K562 (cell line): ENCODE data around the gene GMPR. TPM values are rescaled to one million over a fixed set of nuclear protein-coding genes. Genes with fewer than 3 reads are reported as not detected.

Experiments
- CHCHD3 ChIP-seq: fragments of 250-450 bp; sonication (Bioruptor Pico); IDR thresholded peaks from 2 replicates; pipeline ENCODE4 v2.1.2; 2022; ENCODE audit warnings: mild to moderate bottlenecking
- HNRNPL ChIP-seq: fragments of 200-400 bp; formaldehyde crosslinking; IDR thresholded peaks from 2 replicates; pipeline ENCODE4 v1.6.1; 2017; ENCODE audit warnings: low read depth, mild to moderate bottlenecking, low read length
- MYC ChIP-seq, 2 experiments: fragments of 250-450 bp in 1 of 2; sonication (Bioruptor Pico) in 1 of 2; IDR thresholded peaks; 2 replicates each; pipeline versions ENCODE4 v1.5.1 to v1.6.1; 2012 to 2021; ENCODE audit warnings: low read depth in 2 of 2, borderline replicate concordance in 1 of 2, improper control_type of control experiment in 1 of 2, low read length in 1 of 2, mild to moderate bottlenecking in 1 of 2, moderate library complexity in 1 of 2
- OTX1 ChIP-seq: fragments of 450-650 bp; formaldehyde crosslinking; IDR thresholded peaks from 2 replicates; pipeline ENCODE4 v1.4.0; 2022; ENCODE audit warnings: mild to moderate bottlenecking
- PTBP1 ChIP-seq: fragments of 200-400 bp; formaldehyde crosslinking; IDR thresholded peaks from 2 replicates; pipeline ENCODE4 v1.6.1; 2017; ENCODE audit warnings: low read depth, low read length
- SMAD2 ChIP-seq: fragments of 150-350 bp; IDR thresholded peaks from 2 replicates; pipeline ENCODE4 v1.6.1; 2014; ENCODE audit warnings: low read depth, mild to moderate bottlenecking, low read length
- ZNF77 ChIP-seq: fragments of 250-450 bp; sonication (Bioruptor Pico); IDR thresholded peaks from 2 replicates; pipeline ENCODE4 v1.5.0; 2020
- polyA plus RNA-seq, 8 experiments: library from polyadenylated mRNA; depleted of rRNA in 4 of 8; stranded (reverse) in 5 of 8; unstranded in 3 of 8; fragments of >200 nt; fragmentation: Nextera tagmentation in 2 of 8; fragmentation: Illumina TruSeq in 1 of 8; extraction: Ambion mirVana in 2 of 8; extraction: Trizol in 1 of 8; gene quantifications; 2 replicates each; pipeline versions ENCODE4 v1.2.1 to v1.2.3, GENCODE V29; 2011 to 2014; ENCODE audit warnings: inconsistent platforms in 1 of 8, missing spikeins in 1 of 8
- total RNA-seq, 7 experiments: library from RNA; depleted of rRNA in 6 of 7; stranded (reverse); fragments of >200 nt in 6 of 7; fragmentation: Illumina TruSeq in 2 of 7; extraction: Trizol in 2 of 7; gene quantifications; 2 replicates each; pipeline versions ENCODE4 v1.2.1 to v1.2.3, GENCODE V29; 2011 to 2021; ENCODE audit warnings: low replicate concordance in 1 of 7
- TF ChIP-seq, protein P1 (sequence below): fragments of 450-650 bp; IDR thresholded peaks from 2 replicates; pipeline ENCODE4 v1.6.1; 2016; ENCODE audit warnings: mild to moderate bottlenecking
- TF ChIP-seq, protein P2 (sequence below): fragments of 450-650 bp; conservative IDR thresholded peaks from 2 replicates; pipeline ENCODE4 v1.6.1; 2016; ENCODE audit warnings: missing genetic modification characterization, low read depth, mild to moderate bottlenecking, control low read depth, missing compliant biosample characterization
- TF ChIP-seq, protein P3 (sequence below), 2 experiments: fragments of 450-650 bp; formaldehyde crosslinking in 1 of 2; IDR thresholded peaks; 2 replicates each; pipeline versions ENCODE4 v1.4.0 to v1.6.1; 2014 to 2020; ENCODE audit warnings: mild to moderate bottlenecking in 2 of 2, borderline replicate concordance in 1 of 2, low read depth in 1 of 2
- TF ChIP-seq, protein P4 (sequence below): fragments of 200-800 bp; sonication (Bioruptor generic); IDR thresholded peaks from 2 replicates; pipeline ENCODE4 v1.6.1; 2017; ENCODE audit warnings: missing genetic modification characterization, missing compliant biosample characterization

GMPR gene
- total and polyA plus RNA-seq, 9 of the 15 experiments (the other 6 are each of a cell fraction or from before 2014, with no cell fraction given) = 34.6 to 83.7 (median 49.8) TPM

DNA sequence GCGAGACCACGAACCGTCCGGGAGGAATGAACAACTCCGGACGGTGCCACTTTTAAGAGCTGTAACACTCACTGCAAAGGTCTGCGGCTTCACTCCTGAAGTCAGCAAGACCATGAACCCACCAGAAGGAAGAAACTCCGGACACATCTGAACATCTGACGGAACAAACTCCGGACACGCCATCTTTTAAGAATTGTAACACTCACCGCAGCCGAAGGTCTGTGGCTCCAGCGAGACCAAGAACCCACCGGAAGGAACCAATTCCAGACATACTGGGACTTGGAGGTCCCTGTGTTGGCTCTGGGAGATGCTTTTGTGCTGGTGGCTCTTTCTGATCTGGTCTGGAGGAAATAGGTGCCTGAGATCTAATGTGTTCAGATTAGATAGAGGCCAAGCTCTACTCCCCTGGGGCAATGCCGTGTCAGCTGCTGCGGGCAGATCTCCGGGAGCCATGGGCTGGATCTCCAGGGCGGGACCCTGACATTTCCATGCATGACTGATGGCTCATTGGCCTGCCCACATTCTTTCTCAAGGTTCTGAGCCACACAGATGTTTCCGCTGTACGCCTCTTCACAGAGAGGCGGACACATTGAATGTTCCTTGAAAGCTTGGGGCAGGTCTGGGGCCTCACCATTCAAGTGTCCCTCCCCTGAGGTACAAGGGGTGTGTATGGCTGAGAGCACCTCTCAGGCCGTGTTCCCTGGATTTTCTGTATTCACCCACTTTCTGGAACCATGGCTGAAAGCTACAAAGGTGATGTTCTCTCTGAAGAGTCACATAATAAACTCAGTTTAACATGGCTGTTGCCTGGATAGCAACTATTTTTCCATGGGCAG is 29.3 kb downstream of the GMPR start (continued):
- TF ChIP-seq, protein P1, sequence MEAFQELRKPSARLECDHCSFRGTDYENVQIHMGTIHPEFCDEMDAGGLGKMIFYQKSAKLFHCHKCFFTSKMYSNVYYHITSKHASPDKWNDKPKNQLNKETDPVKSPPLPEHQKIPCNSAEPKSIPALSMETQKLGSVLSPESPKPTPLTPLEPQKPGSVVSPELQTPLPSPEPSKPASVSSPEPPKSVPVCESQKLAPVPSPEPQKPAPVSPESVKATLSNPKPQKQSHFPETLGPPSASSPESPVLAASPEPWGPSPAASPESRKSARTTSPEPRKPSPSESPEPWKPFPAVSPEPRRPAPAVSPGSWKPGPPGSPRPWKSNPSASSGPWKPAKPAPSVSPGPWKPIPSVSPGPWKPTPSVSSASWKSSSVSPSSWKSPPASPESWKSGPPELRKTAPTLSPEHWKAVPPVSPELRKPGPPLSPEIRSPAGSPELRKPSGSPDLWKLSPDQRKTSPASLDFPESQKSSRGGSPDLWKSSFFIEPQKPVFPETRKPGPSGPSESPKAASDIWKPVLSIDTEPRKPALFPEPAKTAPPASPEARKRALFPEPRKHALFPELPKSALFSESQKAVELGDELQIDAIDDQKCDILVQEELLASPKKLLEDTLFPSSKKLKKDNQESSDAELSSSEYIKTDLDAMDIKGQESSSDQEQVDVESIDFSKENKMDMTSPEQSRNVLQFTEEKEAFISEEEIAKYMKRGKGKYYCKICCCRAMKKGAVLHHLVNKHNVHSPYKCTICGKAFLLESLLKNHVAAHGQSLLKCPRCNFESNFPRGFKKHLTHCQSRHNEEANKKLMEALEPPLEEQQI = no peak; the same call in 1 of the 2 replicates
- TF ChIP-seq HNRNPL = 0 out of 2 replicates have a peak, but pooled peaks have one; percentile 69
- TF ChIP-seq CHCHD3 (CRISPR knock-in tag) = no peak; the same call in 1 of the 2 replicates
- TF ChIP-seq MYC (IDR thresholded peaks at IDR 0.05; ENCODE audit: low read depth, low read length) = peak; percentile 65; the same call in 1 of the 2 replicates
- TF ChIP-seq MYC (CRISPR knock-in tag; IDR thresholded peaks at IDR 0.05; ENCODE audit: borderline replicate concordance, low read depth) = peak; percentile 60; the same call in 1 of the 2 replicates
- no peak for TF ChIP-seq SMAD2
- TF ChIP-seq ZNF77 = no peak
- peak; percentile 77; the same call in 1 of the 2 replicates for TF ChIP-seq OTX1 (CRISPR knock-in tag)
- TF ChIP-seq, protein P2, sequence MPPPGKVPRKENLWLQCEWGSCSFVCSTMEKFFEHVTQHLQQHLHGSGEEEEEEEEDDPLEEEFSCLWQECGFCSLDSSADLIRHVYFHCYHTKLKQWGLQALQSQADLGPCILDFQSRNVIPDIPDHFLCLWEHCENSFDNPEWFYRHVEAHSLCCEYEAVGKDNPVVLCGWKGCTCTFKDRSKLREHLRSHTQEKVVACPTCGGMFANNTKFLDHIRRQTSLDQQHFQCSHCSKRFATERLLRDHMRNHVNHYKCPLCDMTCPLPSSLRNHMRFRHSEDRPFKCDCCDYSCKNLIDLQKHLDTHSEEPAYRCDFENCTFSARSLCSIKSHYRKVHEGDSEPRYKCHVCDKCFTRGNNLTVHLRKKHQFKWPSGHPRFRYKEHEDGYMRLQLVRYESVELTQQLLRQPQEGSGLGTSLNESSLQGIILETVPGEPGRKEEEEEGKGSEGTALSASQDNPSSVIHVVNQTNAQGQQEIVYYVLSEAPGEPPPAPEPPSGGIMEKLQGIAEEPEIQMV (tag) = no peak
- TF ChIP-seq, protein P3, sequence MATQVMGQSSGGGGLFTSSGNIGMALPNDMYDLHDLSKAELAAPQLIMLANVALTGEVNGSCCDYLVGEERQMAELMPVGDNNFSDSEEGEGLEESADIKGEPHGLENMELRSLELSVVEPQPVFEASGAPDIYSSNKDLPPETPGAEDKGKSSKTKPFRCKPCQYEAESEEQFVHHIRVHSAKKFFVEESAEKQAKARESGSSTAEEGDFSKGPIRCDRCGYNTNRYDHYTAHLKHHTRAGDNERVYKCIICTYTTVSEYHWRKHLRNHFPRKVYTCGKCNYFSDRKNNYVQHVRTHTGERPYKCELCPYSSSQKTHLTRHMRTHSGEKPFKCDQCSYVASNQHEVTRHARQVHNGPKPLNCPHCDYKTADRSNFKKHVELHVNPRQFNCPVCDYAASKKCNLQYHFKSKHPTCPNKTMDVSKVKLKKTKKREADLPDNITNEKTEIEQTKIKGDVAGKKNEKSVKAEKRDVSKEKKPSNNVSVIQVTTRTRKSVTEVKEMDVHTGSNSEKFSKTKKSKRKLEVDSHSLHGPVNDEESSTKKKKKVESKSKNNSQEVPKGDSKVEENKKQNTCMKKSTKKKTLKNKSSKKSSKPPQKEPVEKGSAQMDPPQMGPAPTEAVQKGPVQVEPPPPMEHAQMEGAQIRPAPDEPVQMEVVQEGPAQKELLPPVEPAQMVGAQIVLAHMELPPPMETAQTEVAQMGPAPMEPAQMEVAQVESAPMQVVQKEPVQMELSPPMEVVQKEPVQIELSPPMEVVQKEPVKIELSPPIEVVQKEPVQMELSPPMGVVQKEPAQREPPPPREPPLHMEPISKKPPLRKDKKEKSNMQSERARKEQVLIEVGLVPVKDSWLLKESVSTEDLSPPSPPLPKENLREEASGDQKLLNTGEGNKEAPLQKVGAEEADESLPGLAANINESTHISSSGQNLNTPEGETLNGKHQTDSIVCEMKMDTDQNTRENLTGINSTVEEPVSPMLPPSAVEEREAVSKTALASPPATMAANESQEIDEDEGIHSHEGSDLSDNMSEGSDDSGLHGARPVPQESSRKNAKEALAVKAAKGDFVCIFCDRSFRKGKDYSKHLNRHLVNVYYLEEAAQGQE (IDR thresholded peaks at IDR 0.05; ENCODE audit: borderline replicate concordance) = peak; percentile 48; the same call in 1 of the 2 replicates
- TF ChIP-seq, protein P3 (CRISPR knock-in tag; IDR thresholded peaks at IDR 0.05; ENCODE audit: low read depth) = peak; percentile 33; the same call in 1 of the 2 replicates
- TF ChIP-seq, protein P4, sequence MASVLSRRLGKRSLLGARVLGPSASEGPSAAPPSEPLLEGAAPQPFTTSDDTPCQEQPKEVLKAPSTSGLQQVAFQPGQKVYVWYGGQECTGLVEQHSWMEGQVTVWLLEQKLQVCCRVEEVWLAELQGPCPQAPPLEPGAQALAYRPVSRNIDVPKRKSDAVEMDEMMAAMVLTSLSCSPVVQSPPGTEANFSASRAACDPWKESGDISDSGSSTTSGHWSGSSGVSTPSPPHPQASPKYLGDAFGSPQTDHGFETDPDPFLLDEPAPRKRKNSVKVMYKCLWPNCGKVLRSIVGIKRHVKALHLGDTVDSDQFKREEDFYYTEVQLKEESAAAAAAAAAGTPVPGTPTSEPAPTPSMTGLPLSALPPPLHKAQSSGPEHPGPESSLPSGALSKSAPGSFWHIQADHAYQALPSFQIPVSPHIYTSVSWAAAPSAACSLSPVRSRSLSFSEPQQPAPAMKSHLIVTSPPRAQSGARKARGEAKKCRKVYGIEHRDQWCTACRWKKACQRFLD (CRISPR knock-in tag) = peak; percentile 94
- TF ChIP-seq PTBP1 = no peak
